ENCODE results near the gene STAT1. TPM values are rescaled to one million over a fixed set of nuclear protein-coding genes. Genes with fewer than 3 reads are reported as not detected.
A peak's percentile ranks its signal among the peaks of the same experiment; 100 is the strongest.

The STAT1 gene
- total RNA-seq, 1 donor from 2014 or later, result 264 TPM

- H3K4me1 Mint-ChIP-seq (ENCODE audit: low read depth), result peaks cover 4% of the 10 kb centered on the region
- H3K27me3 Mint-ChIP-seq, result no peaks in the 10 kb centered on the region
- no peaks in the 10 kb centered on the region for H3K9me3 Mint-ChIP-seq (ENCODE audit: low read depth)
- DNase-seq (ENCODE audit: low spot score, unreplicated experiment), result no peak
- H3K4me3 Mint-ChIP-seq (ENCODE audit: low read depth), result no peak overlapping the region
- H3K27ac Mint-ChIP-seq, result no peak overlapping the region
- peaks cover 58% of the 10 kb centered on the region for H3K36me3 Mint-ChIP-seq (ENCODE audit: insufficient read depth)
- no peak for TF ChIP-seq CTCF (IDR thresholded peaks at IDR 0.05; ENCODE audit: unreplicated experiment)
Observed at GRCh38 chr2:190972846-190973245, 41.1 kb downstream of the STAT1 start.

GRCh38 chr2:190972213-190972612 is 41.8 kb downstream of the STAT1 start:
- DNase-seq (ENCODE audit: low spot score, unreplicated experiment), result no peak
- TF ChIP-seq CTCF (IDR thresholded peaks at IDR 0.05; ENCODE audit: unreplicated experiment), result no peak
- no peaks in the 10 kb centered on the region for H3K27me3 Mint-ChIP-seq
- H3K4me1 Mint-ChIP-seq (ENCODE audit: low read depth), result peaks cover 1% of the 10 kb centered on the region
- peaks cover 54% of the 10 kb centered on the region for H3K36me3 Mint-ChIP-seq (ENCODE audit: insufficient read depth)
- no peaks in the 10 kb centered on the region for H3K9me3 Mint-ChIP-seq (ENCODE audit: low read depth)
- H3K27ac Mint-ChIP-seq, result no peak overlapping the region
- no peak overlapping the region for H3K4me3 Mint-ChIP-seq (ENCODE audit: low read depth)

- Mint-ChIP-seq H3K36me3 (ENCODE audit: insufficient read depth) (peaks cover 49% of the 10 kb centered on the region), H3K27ac (peak overlapping the region; percentile 22), H3K27me3 (no peaks in the 10 kb centered on the region), H3K4me1 (ENCODE audit: low read depth) (peaks cover 1% of the 10 kb centered on the region), H3K4me3 (ENCODE audit: low read depth) (no peak overlapping the region), H3K9me3 (ENCODE audit: low read depth) (no peaks in the 10 kb centered on the region)
- TF ChIP-seq CTCF (IDR thresholded peaks at IDR 0.05; ENCODE audit: unreplicated experiment), result no peak
- no peak for DNase-seq (ENCODE audit: low spot score, unreplicated experiment)
Observed at GRCh38 chr2:190970873-190971506, 43.0 kb downstream of the STAT1 start.

- peaks cover 1% of the 10 kb centered on the region for H3K4me1 Mint-ChIP-seq (ENCODE audit: low read depth)
- peaks cover 42% of the 10 kb centered on the region for H3K36me3 Mint-ChIP-seq (ENCODE audit: insufficient read depth)
- no peaks in the 10 kb centered on the region for H3K9me3 Mint-ChIP-seq (ENCODE audit: low read depth)
- no peak overlapping the region for H3K27ac Mint-ChIP-seq
- H3K27me3 Mint-ChIP-seq, result no peaks in the 10 kb centered on the region
- no peak overlapping the region for H3K4me3 Mint-ChIP-seq (ENCODE audit: low read depth)
- TF ChIP-seq CTCF (IDR thresholded peaks at IDR 0.05; ENCODE audit: unreplicated experiment), result no peak
- DNase-seq (ENCODE audit: low spot score, unreplicated experiment), result no peak
Observed at GRCh38 chr2:190970160-190970559, 43.8 kb downstream of the STAT1 start.

GRCh38 chr2:190968522-190968921 is 45.4 kb downstream of the STAT1 start:
- H3K4me3 Mint-ChIP-seq (ENCODE audit: low read depth), result no peak overlapping the region
- no peak overlapping the region for H3K27ac Mint-ChIP-seq
- H3K4me1 Mint-ChIP-seq (ENCODE audit: low read depth), result peaks cover under 1% of the 10 kb centered on the region
- no peak for TF ChIP-seq CTCF (IDR thresholded peaks at IDR 0.05; ENCODE audit: unreplicated experiment)
- DNase-seq (ENCODE audit: low spot score, unreplicated experiment), result no peak
- no peaks in the 10 kb centered on the region for H3K27me3 Mint-ChIP-seq
- H3K9me3 Mint-ChIP-seq (ENCODE audit: low read depth), result no peaks in the 10 kb centered on the region
- peaks cover 37% of the 10 kb centered on the region for H3K36me3 Mint-ChIP-seq (ENCODE audit: insufficient read depth)
